Astrocyte (in vitro differentiated cells and primary cell): ENCODE results near the gene LRP1B.

ENCODE experiments used
- CTCF ChIP-seq: IDR thresholded peaks from 2 replicates; pipeline ENCODE4 v1.5.1; 2011; ENCODE audit warnings: low read depth, mild to moderate bottlenecking, inconsistent platforms, low read length, moderate library complexity; ENCODE audit not compliant: insufficient read depth
- EZH2 ChIP-seq: IDR thresholded peaks from 2 replicates; pipeline ENCODE4 v1.6.1; 2012; ENCODE audit warnings: mild to moderate bottlenecking, low read length, inconsistent platforms; ENCODE audit not compliant: insufficient read depth

DNA sequence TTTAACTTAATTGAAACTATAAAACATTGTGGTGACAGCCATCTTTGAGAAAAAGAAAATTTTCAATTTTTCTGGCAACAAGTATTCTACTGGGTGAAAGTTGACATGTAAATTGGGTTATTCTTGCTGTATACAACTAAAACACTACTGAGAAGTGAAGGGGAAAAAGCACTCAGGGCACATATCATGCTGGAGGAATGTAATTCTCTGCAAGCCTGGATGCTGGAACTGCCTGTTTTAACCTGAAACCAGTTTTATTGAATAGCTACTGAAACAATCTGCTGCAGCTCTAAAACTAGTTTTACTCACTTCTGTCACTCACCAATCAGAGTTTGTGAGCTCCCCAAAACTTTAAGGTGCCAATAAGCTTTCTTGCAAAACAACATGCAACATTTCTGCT lies 1136.0 kb downstream of the LRP1B start:
- TF ChIP-seq CTCF = no peak
- no peak for TF ChIP-seq EZH2
